Thyroid gland (tissue), 4 donors: ENCODE data around the gene ATP5F1C. TPM values are rescaled to one million over a fixed set of nuclear protein-coding genes. Genes with fewer than 3 reads are reported as not detected.

Experiments used
- DNase-seq, 2 donors: peaks; one replicate each; pipeline ENCODE4 v3.0.0-alpha.2; 2019
- H3K27ac ChIP-seq, 3 donors: fragments of 200-600 bp; sonication (generic); 1 replicate in 2 of 3; 2 replicates in 1 of 3; pipeline ENCODE4 v1.5.1; 2016 to 2019; ENCODE audit warnings: mild to moderate bottlenecking in 1 of 3, moderate library complexity in 1 of 3
- H3K27me3 ChIP-seq: fragments of 200-600 bp; sonication (generic); one replicate; pipeline ENCODE4 v1.5.1; 2019
- H3K36me3 ChIP-seq, 2 donors: fragments of 200-600 bp; sonication (generic); one replicate each; pipeline ENCODE4 v1.5.1; 2016 to 2019
- H3K4me1 ChIP-seq, 2 donors: fragments of 200-600 bp; sonication (generic); one replicate each; pipeline ENCODE4 v1.5.1; 2017 to 2019
- H3K4me3 ChIP-seq, 3 donors: fragments of 200-600 bp; sonication (generic); replicated peaks in 1 of 3; 1 replicate in 2 of 3; 2 replicates in 1 of 3; pipeline ENCODE4 v1.5.1; 2016; ENCODE audit warnings: mild to moderate bottlenecking in 1 of 3
- H3K9me3 ChIP-seq: fragments of 200-600 bp; sonication (generic); one replicate; pipeline ENCODE4 v1.5.1; 2017
- CTCF ChIP-seq, 6 experiments: fragments of 200-600 bp in 3 of 6; fragments of 450-650 bp in 3 of 6; sonication (generic) in 3 of 6; IDR thresholded peaks; one replicate each; pipeline ENCODE4 v1.5.1; 2016 to 2019; ENCODE audit warnings: antibody characterized with exemption in 6 of 6, mild to moderate bottlenecking in 2 of 6, inconsistent platforms in 1 of 6, moderate library complexity in 1 of 6
- POLR2A ChIP-seq, 2 donors: fragments of 450-650 bp; IDR thresholded peaks; one replicate each; pipeline ENCODE4 v1.6.1; 2017; ENCODE audit warnings: antibody characterized with exemption in 2 of 2, mild to moderate bottlenecking in 2 of 2, moderate library complexity in 1 of 2
- WGBS, 2 donors: methylation state at CpG; one replicate each; pipeline ENCODE4 v1.1.5; 2017; 5-methylcytosine and 5-hydroxymethylcytosine counted together
- intact Hi-C: fragments of 100-400 bp; cut with DNase I; formaldehyde crosslinking; loops from one replicate; pipeline ENCODE4 v1.15.1; 2023
- total RNA-seq, 4 donors: library from RNA; depleted of rRNA; stranded (reverse); fragments of >200 nt; gene quantifications; one replicate each; pipeline ENCODE4 v1.2.3, GENCODE V29; 2016

The ATP5F1C gene
- total RNA-seq, 4 donors from 2014 or later = 279 to 417 (median 352) TPM

GRCh38 chr10:7834262-7834661, 46.3 kb downstream of the ATP5F1C start:
- Histone ChIP-seq H3K27ac (no peak overlapping the region), H3K27me3 (no peaks in the 10 kb centered on the region), H3K9me3 (no peaks in the 10 kb centered on the region), H3K4me3 (no peak overlapping the region), H3K4me1 (no peaks in the 10 kb centered on the region), H3K36me3 (no peaks in the 10 kb centered on the region)
- TF ChIP-seq POLR2A (IDR thresholded peaks at IDR 0.05) = no peak
- no peak for TF ChIP-seq CTCF (IDR thresholded peaks at IDR 0.05)
- intact Hi-C loops = no loop called here
- no peak for DNase-seq
- WGBS, 2 donors = 94% methylated on average over 3 of the region's 3 CpGs

GRCh38 chr10:7836571-7836970, 48.6 kb downstream of the ATP5F1C start:
- no peaks in the 10 kb centered on the region for H3K36me3 ChIP-seq
- WGBS, 2 donors = 95 to 96% methylated on average over 2 of the region's 2 CpGs
- DNase-seq = no peak

GRCh38 chr10:7846591-7846990, 58.6 kb downstream of the ATP5F1C start:
- Histone ChIP-seq H3K9me3 (no peaks in the 10 kb centered on the region), H3K36me3 (no peaks in the 10 kb centered on the region), H3K4me3 (no peak overlapping the region), H3K4me1 (no peaks in the 10 kb centered on the region), H3K27ac (no peak overlapping the region), H3K27me3 (no peaks in the 10 kb centered on the region)
- 76 to 79% methylated on average over 1 of the region's 1 CpG for WGBS, 2 donors
- DNase-seq = no peak
- TF ChIP-seq CTCF (IDR thresholded peaks at IDR 0.05) = no peak
- no peak for TF ChIP-seq POLR2A (IDR thresholded peaks at IDR 0.05)
- intact Hi-C loops = no loop called here

More at GRCh38 chr10:7836571-7836970, 48.6 kb downstream of the ATP5F1C start:
- Histone ChIP-seq H3K27ac (no peak overlapping the region), H3K27me3 (no peaks in the 10 kb centered on the region), H3K9me3 (no peaks in the 10 kb centered on the region), H3K4me1 (no peaks in the 10 kb centered on the region), H3K4me3 (no peak overlapping the region)
- TF ChIP-seq POLR2A (IDR thresholded peaks at IDR 0.05) = no peak
- no peak for TF ChIP-seq CTCF (IDR thresholded peaks at IDR 0.05)
- intact Hi-C loops = no loop called here

GRCh38 chr10:7853226-7853842, 65.4 kb downstream of the ATP5F1C start:
- no peaks in the 10 kb centered on the region for H3K27me3 ChIP-seq
- 91 to 95% methylated on average over 4 of the region's 4 CpGs for WGBS, 2 donors
- no peaks in the 10 kb centered on the region for H3K36me3 ChIP-seq
- H3K4me1 ChIP-seq = no peaks in the 10 kb centered on the region
- no peak overlapping the region for H3K27ac ChIP-seq
- no peak overlapping the region for H3K4me3 ChIP-seq
- no peaks in the 10 kb centered on the region for H3K9me3 ChIP-seq
- TF ChIP-seq CTCF (IDR thresholded peaks at IDR 0.05) (no peak), POLR2A (IDR thresholded peaks at IDR 0.05) (no peak)
- intact Hi-C loops = no loop called here
- no peak for DNase-seq

GRCh38 chr10:7853890-7854289, 65.9 kb downstream of the ATP5F1C start:
- H3K27me3 ChIP-seq = no peaks in the 10 kb centered on the region
- intact Hi-C loops = no loop called here
- no peaks in the 10 kb centered on the region for H3K36me3 ChIP-seq
- H3K4me3 ChIP-seq = no peak overlapping the region
- H3K4me1 ChIP-seq = no peaks in the 10 kb centered on the region
- no peaks in the 10 kb centered on the region for H3K9me3 ChIP-seq
- no peak overlapping the region for H3K27ac ChIP-seq
- no peak for DNase-seq
- WGBS, 2 donors = 94 to 97% methylated on average over 3 of the region's 3 CpGs
- TF ChIP-seq POLR2A (IDR thresholded peaks at IDR 0.05) (no peak), CTCF (IDR thresholded peaks at IDR 0.05) (no peak)
